K562 (cell line): ENCODE data around the gene PLA2G2C. TPM values are rescaled to one million over a fixed set of nuclear protein-coding genes. Genes with fewer than 3 reads are reported as not detected.
A peak's percentile ranks its signal among the peaks of the same experiment; 100 is the strongest.

Source experiments
- ATAC-seq: fragments of 200-7000 bp; cut with Tn5 transposase; 3 replicates; pipeline ENCODE4 v1.9.1; 2020; ENCODE audit warnings: moderate library complexity
- BruUV-seq: library from RNA; stranded (reverse); fragments of 400-500 nt; replicated peaks from 2 replicates; lab custom pipeline; 2021; lab: Mats Ljungman, UMichigan
- CTCF ChIA-PET: fragments of 300-600 bp; formaldehyde crosslinking; extraction: SDS; loops from one replicate; lab custom pipeline; 2021; ENCODE audit warnings: low intra/inter-chr PET ratio; lab: Yijun Ruan, JAX
- POLR2A ChIA-PET: fragments of 300-600, 350-650 bp; sonication (Branson Sonifier 250); formaldehyde crosslinking; extraction: SDS; loops from one replicate; lab custom pipeline; 2021; ENCODE audit warnings: antibody characterized with exemption, inconsistent platforms; lab: Yijun Ruan, JAX
- DNase-seq, 4 experiments: peaks; one replicate each; pipeline versions ENCODE4 v3.0.0 to v3.0.0-alpha.2; 2011 to 2018; ENCODE audit warnings: low spot score in 3 of 4, mixed read lengths in 3 of 4; ENCODE audit errors: extremely low read depth in 1 of 4
- FAIRE-seq: peaks from 2 replicates; lab custom pipeline; 2011; peaks lifted over from hg19 to GRCh38; lab: Jason Lieb, UNC
- H2AFZ ChIP-seq: 2 replicates; pipeline ENCODE4 v1.6.0; 2011; ENCODE audit warnings: low read depth, low read length, control low read depth, inconsistent platforms
- H3K27ac ChIP-seq: fragments of 200-600 bp; 3 replicates; pipeline ENCODE4 v1.8.0; 2011; ENCODE audit warnings: low read depth, mild to moderate bottlenecking, control low read depth, inconsistent platforms, low read length, moderate library complexity, mixed read lengths; ENCODE audit errors: extremely low read depth
- H3K27me3 ChIP-seq, 2 experiments: fragments of 300-600 bp in 1 of 2; 2 replicates in 1 of 2; 3 replicates in 1 of 2; pipeline versions ENCODE4 v1.6.0 to v1.8.0; 2011; ENCODE audit warnings: inconsistent platforms in 2 of 2, low read length in 2 of 2, mild to moderate bottlenecking in 1 of 2, mixed read lengths in 1 of 2, moderate library complexity in 1 of 2; ENCODE audit not compliant: control insufficient read depth in 2 of 2, insufficient read depth in 2 of 2
- H3K36me3 ChIP-seq: fragments of 300-600 bp; 3 replicates; pipeline ENCODE4 v1.8.0; 2011; ENCODE audit warnings: mild to moderate bottlenecking, low read length, inconsistent platforms; ENCODE audit not compliant: control insufficient read depth, insufficient read depth
- H3K4me1 ChIP-seq, 2 experiments: fragments of 200-600 bp in 1 of 2; replicated peaks in 1 of 2; 2 replicates in 1 of 2; 3 replicates in 1 of 2; pipeline versions ENCODE4 v1.5.1 to v1.8.0; 2011; ENCODE audit warnings: inconsistent platforms in 2 of 2, low read length in 2 of 2, mild to moderate bottlenecking in 1 of 2, mixed read lengths in 1 of 2, moderate library complexity in 1 of 2; ENCODE audit not compliant: control insufficient read depth in 2 of 2, insufficient read depth in 2 of 2
- H3K4me2 ChIP-seq: 2 replicates; pipeline ENCODE4 v1.6.1; 2011; ENCODE audit warnings: low read length, control low read depth, inconsistent platforms, mixed read lengths; ENCODE audit not compliant: insufficient read depth
- H3K4me3 ChIP-seq: fragments of 200-600 bp; sonication (generic), shearing (Covaris generic); 2 replicates; pipeline ENCODE4 v1.5.1; 2016; ENCODE audit warnings: control low read depth, inconsistent platforms
- H3K79me2 ChIP-seq: fragments of 200-600 bp; 3 replicates; pipeline ENCODE4 v1.8.0; 2011; ENCODE audit warnings: low read length, inconsistent platforms; ENCODE audit not compliant: control insufficient read depth, insufficient read depth
- H3K9ac ChIP-seq, 2 experiments: 2 replicates each; pipeline versions ENCODE4 v1.6.0 to v1.6.1; 2011; ENCODE audit warnings: low read depth in 2 of 2, low read length in 2 of 2, control low read depth in 1 of 2, inconsistent platforms in 1 of 2, mild to moderate bottlenecking in 1 of 2, mixed read lengths in 1 of 2; ENCODE audit not compliant: insufficient read depth in 1 of 2
- H3K9me1 ChIP-seq: one replicate; pipeline ENCODE4 v1.6.0; 2011; ENCODE audit warnings: inconsistent platforms, mild to moderate bottlenecking, low read length, moderate library complexity; ENCODE audit not compliant: control insufficient read depth, insufficient read depth
- H3K9me3 ChIP-seq: replicated peaks from 2 replicates; pipeline ENCODE4 v1.5.1; 2011; ENCODE audit warnings: low read depth, low read length, inconsistent platforms; ENCODE audit not compliant: control insufficient read depth, insufficient read depth
- H4K20me1 ChIP-seq: replicated peaks from 2 replicates; pipeline ENCODE4 v1.6.1; 2011; ENCODE audit warnings: low read length, inconsistent platforms, mixed read lengths; ENCODE audit not compliant: control insufficient read depth, insufficient read depth
- ARNT ChIP-seq, 2 experiments: fragments of 450-650 bp; IDR thresholded peaks; 2 replicates each; pipeline ENCODE4 v1.6.1; 2016; ENCODE audit warnings: mild to moderate bottlenecking in 1 of 2
- HLTF ChIP-seq: fragments of 450-650 bp; IDR thresholded peaks from 2 replicates; pipeline ENCODE4 v1.6.1; 2016
- MAZ ChIP-seq, 2 experiments: fragments of 450-650 bp in 1 of 2; sonication (generic) in 1 of 2; formaldehyde crosslinking; IDR thresholded peaks in 1 of 2; conservative IDR thresholded peaks in 1 of 2; 2 replicates each; pipeline versions ENCODE4 v1.4.0 to v1.5.0; 2020; ENCODE audit warnings: mild to moderate bottlenecking in 1 of 2, missing genetic modification reagents in 1 of 2
- MYBL2 ChIP-seq, 2 experiments: fragments of 450-650 bp in 1 of 2; sonication (generic) in 1 of 2; formaldehyde crosslinking in 1 of 2; IDR thresholded peaks; 2 replicates each; pipeline versions ENCODE4 v1.6.1 to v1.8.1; 2017 to 2022; ENCODE audit warnings: borderline replicate concordance in 1 of 2, inconsistent platforms in 1 of 2, low read depth in 1 of 2, mild to moderate bottlenecking in 1 of 2, missing genetic modification reagents in 1 of 2, moderate library complexity in 1 of 2
- RUNX1 ChIP-seq: sonication (generic); IDR thresholded peaks from 2 replicates; pipeline ENCODE4 v1.6.1; 2016; ENCODE audit warnings: antibody characterized with exemption, low read depth
- ZNF184 ChIP-seq: sonication (generic); formaldehyde crosslinking; IDR thresholded peaks from 2 replicates; pipeline ENCODE4 v1.5.0; 2020; ENCODE audit warnings: missing genetic modification reagents
- ZNF316 ChIP-seq: fragments of 450-650 bp; IDR thresholded peaks from 2 replicates; pipeline ENCODE4 v1.6.1; 2016
- ZNF707 ChIP-seq: fragments of 250-450 bp; sonication (Bioruptor Pico); conservative IDR thresholded peaks from 2 replicates; pipeline ENCODE4 v1.8.0; 2022; ENCODE audit warnings: inconsistent platforms, mild to moderate bottlenecking, moderate library complexity
- WGBS: fragments of 100-300 bp; shearing (Covaris generic); methylation state at CpG from one replicate; pipeline ENCODE4 v1.1.6; 2016; ENCODE audit warnings: low coverage, mixed read lengths; ENCODE audit not compliant: insufficient coverage; ENCODE audit errors: missing lambda C conversion rate; 5-methylcytosine and 5-hydroxymethylcytosine counted together
- in situ Hi-C: fragments of 300-500 bp; cut with MboI; formaldehyde crosslinking; loops from 4 replicates; pipeline ENCODE4 v1.15.0; 2018; ENCODE audit warnings: inconsistent platforms, mixed read lengths
- intact Hi-C: fragments of 100-400 bp; cut with micrococcal nuclease; formaldehyde crosslinking; loops from 2 replicates; pipeline ENCODE4 v1.14.2; 2022
- polyA plus RNA-seq, 8 experiments: library from polyadenylated mRNA; depleted of rRNA in 4 of 8; stranded (reverse) in 5 of 8; unstranded in 3 of 8; fragments of >200 nt; fragmentation: Nextera tagmentation in 2 of 8; fragmentation: Illumina TruSeq in 1 of 8; extraction: Ambion mirVana in 2 of 8; extraction: Trizol in 1 of 8; gene quantifications; 2 replicates each; pipeline versions ENCODE4 v1.2.1 to v1.2.3, GENCODE V29; 2011 to 2014; ENCODE audit warnings: inconsistent platforms in 1 of 8, missing spikeins in 1 of 8
- total RNA-seq, 7 experiments: library from RNA; depleted of rRNA in 6 of 7; stranded (reverse); fragments of >200 nt in 6 of 7; fragmentation: Illumina TruSeq in 2 of 7; extraction: Trizol in 2 of 7; gene quantifications; 2 replicates each; pipeline versions ENCODE4 v1.2.1 to v1.2.3, GENCODE V29; 2011 to 2021; ENCODE audit warnings: low replicate concordance in 1 of 7
- TF ChIP-seq, protein P1 (sequence below): fragments of 250-450 bp; sonication (Bioruptor Pico); IDR thresholded peaks from 2 replicates; pipeline ENCODE4 v1.8.0; 2021; ENCODE audit warnings: mild to moderate bottlenecking, moderate library complexity

The PLA2G2C gene
- total and polyA plus RNA-seq, 9 of the 15 experiments (the other 6 are each of a cell fraction or from before 2014, with no cell fraction given), result 0.14 to 0.49 (median 0.21) TPM

DNA sequence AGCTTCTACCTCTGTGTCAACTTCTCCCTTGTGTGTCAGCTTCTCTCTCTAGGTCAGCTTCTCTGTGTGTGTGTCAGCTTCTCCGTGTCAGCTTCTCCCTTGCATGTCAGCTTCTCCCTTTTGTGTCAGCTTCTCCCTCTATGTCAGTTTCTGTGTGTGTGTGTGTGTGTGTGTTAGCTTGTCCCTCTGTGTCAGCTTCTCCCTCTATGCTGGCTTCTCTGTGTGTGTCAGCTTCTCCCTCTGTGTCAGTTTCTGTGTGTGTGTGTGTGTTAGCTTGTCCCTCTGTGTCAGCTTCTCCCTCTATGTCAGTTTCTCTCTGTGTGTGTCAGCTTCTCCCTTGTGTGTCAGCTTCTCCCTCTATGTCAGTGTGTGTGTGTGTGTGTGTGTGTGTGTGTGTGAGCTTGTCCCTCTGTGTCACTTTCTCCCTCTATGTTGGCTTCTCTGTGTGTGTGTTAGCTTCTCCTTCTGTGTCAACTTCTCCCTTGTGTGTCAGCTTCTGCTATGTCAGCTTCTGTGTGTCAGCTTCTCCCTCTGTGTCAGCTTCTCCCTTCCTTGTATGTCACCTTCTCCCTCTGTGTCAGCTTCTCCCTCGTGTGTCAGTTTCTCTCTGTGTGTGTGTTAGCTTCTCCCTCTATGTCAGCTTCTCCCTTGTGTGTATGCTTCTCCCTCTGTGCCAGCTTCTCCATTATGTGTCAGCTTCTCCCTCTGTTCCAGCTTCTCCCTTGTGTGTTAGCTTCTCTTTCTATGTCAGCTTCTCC is 6.8 kb downstream of the PLA2G2C start (continued):
- peak; percentile 40; the same call in 1 of the 2 replicates for TF ChIP-seq ZNF316
- no peak for TF ChIP-seq MAZ (CRISPR knock-in tag; conservative IDR thresholded peaks at IDR 0.05 in 1 of 2, IDR thresholded peaks at IDR 0.05 in 1 of 2)
- TF ChIP-seq HLTF, result 0 out of 2 replicates have a peak, but pooled peaks have one; percentile 67
- no peak for TF ChIP-seq MYBL2 (IDR thresholded peaks at IDR 0.05; ENCODE audit: low read depth)
- 0 out of 2 replicates have a peak, but pooled peaks have one; percentile 70 for TF ChIP-seq MYBL2 (CRISPR knock-in tag; IDR thresholded peaks at IDR 0.05; ENCODE audit: borderline replicate concordance)
- no peak for TF ChIP-seq ZNF707
- TF ChIP-seq ARNT (IDR thresholded peaks at IDR 0.05), result peak in 1 of 2 experiments; percentile 70; a peak in 1 of 4 replicates

GRCh38 chr1:20178634-20179370 is 7.5 kb downstream of the PLA2G2C start:
- no TSS peak for BruUV-seq
- Histone ChIP-seq H3K79me2 (no peaks in the 10 kb centered on the region), H3K9me3 (peaks cover 7% of the 10 kb centered on the region), H3K27me3 (no peaks in the 10 kb centered on the region), H3K4me2 (no peak overlapping the region), H3K9ac (no peak overlapping the region), H3K9me1 (no peaks in the 10 kb centered on the region), H3K4me3 (no peak overlapping the region), H4K20me1 (no peaks in the 10 kb centered on the region), H2AFZ (peak overlapping the region; percentile 41), H3K36me3 (no peaks in the 10 kb centered on the region), H3K4me1 (peaks cover 15 to 27% of the 10 kb centered on the region in 2 experiments), H3K27ac (no peak overlapping the region)
- WGBS, result 77% methylated on average over 13 of the region's 13 CpGs
- FAIRE-seq, result no peak
- peak; percentile 68 for ATAC-seq
- DNase-seq, result no peak
- in situ Hi-C loops, result no loop called here
- ChIA-PET CTCF (no interaction called here), POLR2A (interaction anchor here (0.6 to 2.1 kb wide), 6 partner anchors 9 to 110 kb away, joined by 3 to 15 read pairs (median 4); no protein-coding TSS in a partner anchor)
- intact Hi-C loops, result no loop called here
- TF ChIP-seq, protein P1, sequence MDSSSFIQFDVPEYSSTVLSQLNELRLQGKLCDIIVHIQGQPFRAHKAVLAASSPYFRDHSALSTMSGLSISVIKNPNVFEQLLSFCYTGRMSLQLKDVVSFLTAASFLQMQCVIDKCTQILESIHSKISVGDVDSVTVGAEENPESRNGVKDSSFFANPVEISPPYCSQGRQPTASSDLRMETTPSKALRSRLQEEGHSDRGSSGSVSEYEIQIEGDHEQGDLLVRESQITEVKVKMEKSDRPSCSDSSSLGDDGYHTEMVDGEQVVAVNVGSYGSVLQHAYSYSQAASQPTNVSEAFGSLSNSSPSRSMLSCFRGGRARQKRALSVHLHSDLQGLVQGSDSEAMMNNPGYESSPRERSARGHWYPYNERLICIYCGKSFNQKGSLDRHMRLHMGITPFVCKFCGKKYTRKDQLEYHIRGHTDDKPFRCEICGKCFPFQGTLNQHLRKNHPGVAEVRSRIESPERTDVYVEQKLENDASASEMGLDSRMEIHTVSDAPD (CRISPR knock-in tag), result no peak
- TF ChIP-seq ZNF184 (CRISPR knock-in tag), result no peak
- no peak for TF ChIP-seq RUNX1
- TF ChIP-seq, all 486 proteins: peak for 0
